Activated T-helper 1 cell treated with anti-CD3 and anti-CD28 coated beads, Interleukin-2, amount 50 U/mL, for 16 hours (primary cell): ENCODE data around the gene TLCD2.
A peak's percentile ranks its signal among the peaks of the same experiment; 100 is the strongest.
"Not testable (repeated sequence)": the region's sequence is repeated elsewhere in the genome, so short reads cannot be mapped to it uniquely, and the experiment has no call there.

Experiments
- DNase-seq, 2 donors: peaks; one replicate each; pipeline ENCODE4 v3.0.0-alpha.2; 2020; ENCODE audit warnings: low read depth in 1 of 2, low spot score in 1 of 2

Gene TLCD2

GRCh38 chr17:1736348-1737281, 26.4 kb upstream of the TLCD2 start:
- DNase-seq = no peak

GRCh38 chr17:1735834-1736347, 25.7 kb upstream of the TLCD2 start:
- DNase-seq = no peak

GRCh38 chr17:1735418-1735817, 25.2 kb upstream of the TLCD2 start:
- no peak for DNase-seq

GRCh38 chr17:1733759-1734158, 23.6 kb upstream of the TLCD2 start:
- DNase-seq = no peak

- DNase-seq = no peak
Observed at GRCh38 chr17:1732833-1733321, 22.7 kb upstream of the TLCD2 start.

GRCh38 chr17:1732241-1732832, 22.2 kb upstream of the TLCD2 start:
- no peak for DNase-seq

- no peak for DNase-seq
Observed at GRCh38 chr17:1731194-1731506, 21.0 kb upstream of the TLCD2 start.

GRCh38 chr17:1730326-1731193, 20.4 kb upstream of the TLCD2 start:
- no peak for DNase-seq

- no peak for DNase-seq
Observed at GRCh38 chr17:1729966-1730325, 19.8 kb upstream of the TLCD2 start.

- no peak for DNase-seq
Observed at GRCh38 chr17:1727876-1728630, 17.9 kb upstream of the TLCD2 start.

- no peak for DNase-seq
Observed at GRCh38 chr17:1727258-1727789, 17.1 kb upstream of the TLCD2 start.

GRCh38 chr17:1726626-1727257, 16.6 kb upstream of the TLCD2 start:
- no peak for DNase-seq

- no peak for DNase-seq
Observed at GRCh38 chr17:1725642-1726511, 15.7 kb upstream of the TLCD2 start.

- no peak for DNase-seq
Observed at GRCh38 chr17:1724869-1725641, 14.9 kb upstream of the TLCD2 start.

GRCh38 chr17:1724351-1724868, 14.2 kb upstream of the TLCD2 start, which contains the start of gene WDR81:
Gene WDR81, plus strand, starts transcription at chr17:1724704. Its CDS starts 256 bp downstream, at chr17:1724960.
- peak; percentile 74 to 79 for DNase-seq

GRCh38 chr17:1722022-1722421, 11.8 kb upstream of the TLCD2 start:
- not testable (repeated sequence) for DNase-seq

GRCh38 chr17:1720856-1721386, 10.7 kb upstream of the TLCD2 start:
- DNase-seq = peak; percentile 39 to 50
